Measurements from ENCODE around the gene LRRC71.
A peak's percentile ranks its signal among the peaks of the same experiment; 100 is the strongest.
"Not testable (repeated sequence)": the region's sequence is repeated elsewhere in the genome, so short reads cannot be mapped to it uniquely, and the experiment has no call there.

The LRRC71 gene

GRCh38 chr1:156926695-156927094 is 6.3 kb downstream of the LRRC71 start:
- DNase-seq (ENCODE audit: low read depth in 1 of 2, low spot score in 1 of 2) = not testable (repeated sequence)

GRCh38 chr1:156927215-156928042 is 7.0 kb downstream of the LRRC71 start:
- DNase-seq (ENCODE audit: low read depth in 1 of 2, low spot score in 1 of 2) = peak; percentile 27 to 28

- no peak for DNase-seq (ENCODE audit: low read depth in 1 of 2, low spot score in 1 of 2)
Measured at GRCh38 chr1:156928043-156928602, 7.7 kb downstream of the LRRC71 start.

GRCh38 chr1:156929596-156930238 is 9.3 kb downstream of the LRRC71 start:
- no peak for DNase-seq (ENCODE audit: low read depth in 1 of 2, low spot score in 1 of 2)

GRCh38 chr1:156930483-156930882 is 10.1 kb downstream of the LRRC71 start:
- no peak for DNase-seq (ENCODE audit: low read depth in 1 of 2, low spot score in 1 of 2)

- DNase-seq (ENCODE audit: low read depth in 1 of 2, low spot score in 1 of 2) = no peak
Measured at GRCh38 chr1:156931211-156931952, 10.9 kb downstream of the LRRC71 start.

- no peak for DNase-seq (ENCODE audit: low read depth in 1 of 2, low spot score in 1 of 2)
Measured at GRCh38 chr1:156931974-156932710, 11.7 kb downstream of the LRRC71 start.

GRCh38 chr1:156933136-156933535 is 12.7 kb downstream of the LRRC71 start:
- no peak for DNase-seq (ENCODE audit: low read depth in 1 of 2, low spot score in 1 of 2)

GRCh38 chr1:156935505-156936128 is 15.2 kb downstream of the LRRC71 start:
- no peak for DNase-seq (ENCODE audit: low read depth in 1 of 2, low spot score in 1 of 2)

GRCh38 chr1:156936191-156936590 is 15.8 kb downstream of the LRRC71 start:
- no peak for DNase-seq (ENCODE audit: low read depth in 1 of 2, low spot score in 1 of 2)

- DNase-seq (ENCODE audit: low read depth in 1 of 2, low spot score in 1 of 2) = no peak
Measured at GRCh38 chr1:156936721-156937220, 16.3 kb downstream of the LRRC71 start.

- DNase-seq (ENCODE audit: low read depth in 1 of 2, low spot score in 1 of 2) = no peak
Measured at GRCh38 chr1:156937883-156938282, 17.5 kb downstream of the LRRC71 start.

- no peak for DNase-seq (ENCODE audit: low read depth in 1 of 2, low spot score in 1 of 2)
Measured at GRCh38 chr1:156938813-156939212, 18.4 kb downstream of the LRRC71 start.

GRCh38 chr1:156939786-156940334 is 19.4 kb downstream of the LRRC71 start:
- no peak for DNase-seq (ENCODE audit: low read depth in 1 of 2, low spot score in 1 of 2)

- DNase-seq (ENCODE audit: low read depth in 1 of 2, low spot score in 1 of 2) = no peak
Measured at GRCh38 chr1:156941675-156942074, 21.2 kb downstream of the LRRC71 start.

- DNase-seq (ENCODE audit: low read depth in 1 of 2, low spot score in 1 of 2) = no peak
Measured at GRCh38 chr1:156942176-156942575, 21.7 kb downstream of the LRRC71 start.

- no peak for DNase-seq (ENCODE audit: low read depth in 1 of 2, low spot score in 1 of 2)
Measured at GRCh38 chr1:156942576-156942975, 22.1 kb downstream of the LRRC71 start.

GRCh38 chr1:156943756-156944155 is 23.3 kb downstream of the LRRC71 start:
- no peak for DNase-seq (ENCODE audit: low read depth in 1 of 2, low spot score in 1 of 2)

GRCh38 chr1:156944268-156944667 is 23.8 kb downstream of the LRRC71 start:
- no peak for DNase-seq (ENCODE audit: low read depth in 1 of 2, low spot score in 1 of 2)

GRCh38 chr1:156944848-156945247 is 24.4 kb downstream of the LRRC71 start:
- no peak for DNase-seq (ENCODE audit: low read depth in 1 of 2, low spot score in 1 of 2)
